Measurements from ENCODE around the gene CD80.
"Not testable (repeated sequence)": the region's sequence is repeated elsewhere in the genome, so short reads cannot be mapped to it uniquely, and the experiment has no call there.

CD80 gene

DNA sequence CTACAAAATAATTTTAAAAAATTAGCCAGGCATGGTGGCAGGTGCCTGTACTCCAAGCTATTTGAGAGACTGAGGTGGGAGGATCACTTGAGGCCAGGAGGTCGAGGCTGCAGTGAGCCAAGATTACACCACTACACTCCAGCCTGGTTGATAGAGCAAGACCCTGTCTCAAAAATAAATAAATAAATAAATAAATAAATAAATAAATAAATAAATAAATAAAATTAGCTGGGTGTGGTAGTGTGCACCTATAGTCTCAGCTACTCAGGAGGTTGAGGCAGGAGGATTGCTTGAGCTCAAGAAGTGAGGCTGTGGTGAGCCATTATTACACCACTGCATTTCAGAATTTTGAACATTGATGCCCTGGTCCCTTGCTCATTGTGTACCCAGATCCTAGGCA, 35.5 kb upstream of the CD80 start:
- H3K9ac ChIP-seq (ENCODE audit: low read length); H3K4me1 ChIP-seq (ENCODE audit: control insufficient read depth, insufficient read depth, low read length); H3K4me3 ChIP-seq (ENCODE audit: low read length); H3K36me3 ChIP-seq (ENCODE audit: control insufficient read depth, insufficient read depth, low read length); H3K27ac ChIP-seq (ENCODE audit: low read depth, low read length); H3K27me3 ChIP-seq (ENCODE audit: control insufficient read depth, insufficient read depth, low read length): not testable (repeated sequence)

DNA sequence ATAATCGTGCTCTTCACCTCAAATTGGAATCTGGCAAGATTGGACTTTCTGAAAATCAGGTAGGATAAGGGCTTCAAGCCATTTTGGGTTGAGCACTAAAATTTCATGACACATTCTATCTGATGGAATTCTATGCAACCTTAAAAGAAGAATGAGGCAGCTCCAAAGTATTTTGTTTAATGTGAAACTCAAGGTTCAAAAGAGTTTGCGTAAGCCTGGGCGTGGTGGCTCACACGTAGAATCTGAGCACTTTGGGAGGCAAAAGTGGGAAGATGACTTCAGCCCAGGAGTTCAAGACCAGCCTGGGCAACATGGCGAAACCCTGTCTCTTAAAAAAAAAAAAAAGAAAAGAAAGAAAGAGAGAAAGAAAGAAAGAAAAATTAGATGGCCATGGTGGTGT, 34.7 kb upstream of the CD80 start:
- Histone ChIP-seq H3K27ac (ENCODE audit: low read depth, low read length) (no peak overlapping the region), H3K9ac (ENCODE audit: low read length) (no peak overlapping the region), H3K4me1 (ENCODE audit: control insufficient read depth, insufficient read depth, low read length) (no peaks in the 10 kb centered on the region), H3K4me3 (ENCODE audit: low read length) (no peak overlapping the region), H3K27me3 (ENCODE audit: control insufficient read depth, insufficient read depth, low read length) (no peaks in the 10 kb centered on the region), H3K36me3 (ENCODE audit: control insufficient read depth, insufficient read depth, low read length) (no peaks in the 10 kb centered on the region)

DNA sequence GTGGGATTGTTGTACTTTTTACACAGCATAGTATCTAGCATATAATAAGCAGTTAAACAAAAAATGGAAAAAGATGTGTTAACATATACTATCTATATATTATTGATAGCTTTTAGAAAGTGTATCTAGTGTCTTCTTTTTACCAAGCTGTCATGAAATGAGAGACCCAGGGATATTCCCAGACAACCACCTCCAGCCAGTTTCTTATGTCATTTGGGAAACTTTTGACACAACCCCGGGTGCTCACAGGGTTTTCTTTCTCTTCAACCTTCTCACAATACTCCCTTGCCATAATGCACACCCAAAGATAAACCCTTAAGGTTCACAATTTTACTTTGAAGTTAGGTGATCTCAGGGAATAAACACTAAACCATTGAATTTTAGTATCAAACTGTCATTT, 33.4 kb upstream of the CD80 start:
- no peaks in the 10 kb centered on the region for H3K36me3 ChIP-seq (ENCODE audit: control insufficient read depth, insufficient read depth, low read length)
- no peaks in the 10 kb centered on the region for H3K27me3 ChIP-seq (ENCODE audit: control insufficient read depth, insufficient read depth, low read length)
- no peak overlapping the region for H3K9ac ChIP-seq (ENCODE audit: low read length)
- H3K4me3 ChIP-seq (ENCODE audit: low read length): no peak overlapping the region
- no peak overlapping the region for H3K27ac ChIP-seq (ENCODE audit: low read depth, low read length)
- H3K4me1 ChIP-seq (ENCODE audit: control insufficient read depth, insufficient read depth, low read length): no peaks in the 10 kb centered on the region

DNA sequence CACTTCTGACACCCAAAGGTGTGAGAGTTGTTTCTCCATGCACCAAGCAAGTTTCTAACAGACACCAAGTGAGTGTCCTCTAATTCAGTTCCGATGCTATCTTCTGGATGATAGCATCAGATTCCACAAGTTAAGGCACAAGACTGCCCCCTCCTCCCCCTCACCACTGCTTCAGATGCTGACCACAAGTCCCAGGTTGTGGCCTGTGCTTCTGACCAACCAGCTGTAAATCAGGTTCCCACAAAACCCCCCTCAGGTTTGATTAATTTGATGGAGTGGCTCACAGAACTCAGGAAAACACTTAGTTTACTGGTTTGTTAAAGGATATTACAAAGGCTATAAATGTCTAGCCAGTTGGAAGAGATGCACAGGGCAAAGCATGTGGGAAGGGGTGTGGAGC, 31.3 kb upstream of the CD80 start:
- no peak overlapping the region for H3K27ac ChIP-seq (ENCODE audit: low read depth, low read length)
- no peak overlapping the region for H3K9ac ChIP-seq (ENCODE audit: low read length)
- no peaks in the 10 kb centered on the region for H3K36me3 ChIP-seq (ENCODE audit: control insufficient read depth, insufficient read depth, low read length)
- H3K4me3 ChIP-seq (ENCODE audit: low read length): no peak overlapping the region
- H3K4me1 ChIP-seq (ENCODE audit: control insufficient read depth, insufficient read depth, low read length): no peaks in the 10 kb centered on the region
- no peaks in the 10 kb centered on the region for H3K27me3 ChIP-seq (ENCODE audit: control insufficient read depth, insufficient read depth, low read length)

DNA sequence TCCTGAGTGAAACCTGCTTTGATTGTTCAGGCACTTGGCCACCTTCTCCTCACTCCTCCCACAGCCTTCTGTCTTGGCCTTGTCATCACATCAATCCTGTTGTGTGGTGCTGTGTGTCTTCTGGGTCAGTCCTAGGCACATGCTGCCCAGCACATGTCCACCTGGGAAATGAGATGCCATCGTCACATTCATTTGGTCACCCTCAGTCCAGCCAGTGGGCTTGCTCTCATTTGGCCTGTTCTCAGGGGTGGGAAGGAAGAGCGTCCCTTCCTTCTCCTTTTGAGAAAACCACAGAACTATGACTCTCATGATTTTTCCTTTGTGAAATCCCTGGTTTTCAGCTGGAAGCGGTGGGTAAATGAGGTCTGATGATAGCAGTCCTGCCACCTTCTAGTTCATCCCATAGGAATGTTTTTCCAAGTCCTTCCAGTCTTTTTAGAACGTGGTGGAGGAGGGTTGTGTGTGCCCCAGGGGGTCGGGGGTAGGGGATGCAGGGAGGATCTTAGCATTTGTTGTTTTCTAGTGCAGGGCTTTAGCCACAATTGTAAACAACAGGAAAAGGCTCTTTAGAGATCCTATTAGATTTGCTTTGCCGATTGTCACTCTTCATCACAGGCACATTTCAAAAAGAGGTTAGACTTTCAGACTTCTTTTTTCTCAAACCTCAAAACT, 29.8 kb upstream of the CD80 start:
- H3K27ac ChIP-seq (ENCODE audit: low read depth, low read length): no peak overlapping the region
- H3K4me3 ChIP-seq (ENCODE audit: low read length): no peak overlapping the region
- H3K4me1 ChIP-seq (ENCODE audit: control insufficient read depth, insufficient read depth, low read length): no peaks in the 10 kb centered on the region
- H3K9ac ChIP-seq (ENCODE audit: low read length): no peak overlapping the region
- no peaks in the 10 kb centered on the region for H3K36me3 ChIP-seq (ENCODE audit: control insufficient read depth, insufficient read depth, low read length)
- H3K27me3 ChIP-seq (ENCODE audit: control insufficient read depth, insufficient read depth, low read length): no peaks in the 10 kb centered on the region

DNA sequence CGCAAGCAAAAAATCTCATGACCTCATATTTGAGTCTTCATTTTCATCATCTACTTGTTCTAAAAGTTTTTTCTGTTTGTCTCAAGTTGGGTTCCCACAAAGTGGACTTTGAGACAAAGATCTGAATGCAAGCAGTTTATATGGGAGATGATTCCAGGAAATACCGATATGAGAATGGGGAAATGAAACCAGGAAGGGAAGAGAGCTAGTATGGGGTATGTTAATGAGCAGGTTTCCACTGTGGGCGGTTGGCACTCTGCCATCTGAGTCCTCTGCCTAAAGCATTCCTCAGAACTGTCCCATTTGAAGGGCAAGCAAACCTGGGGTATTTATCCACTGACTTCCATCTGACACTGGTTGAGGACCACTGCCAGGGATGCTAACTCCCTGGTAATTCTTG, 28.7 kb upstream of the CD80 start:
- H3K27ac ChIP-seq (ENCODE audit: low read depth, low read length): no peak overlapping the region
- no peaks in the 10 kb centered on the region for H3K36me3 ChIP-seq (ENCODE audit: control insufficient read depth, insufficient read depth, low read length)
- H3K4me3 ChIP-seq (ENCODE audit: low read length): no peak overlapping the region
- H3K4me1 ChIP-seq (ENCODE audit: control insufficient read depth, insufficient read depth, low read length): no peaks in the 10 kb centered on the region
- H3K27me3 ChIP-seq (ENCODE audit: control insufficient read depth, insufficient read depth, low read length): no peaks in the 10 kb centered on the region
- no peak overlapping the region for H3K9ac ChIP-seq (ENCODE audit: low read length)

DNA sequence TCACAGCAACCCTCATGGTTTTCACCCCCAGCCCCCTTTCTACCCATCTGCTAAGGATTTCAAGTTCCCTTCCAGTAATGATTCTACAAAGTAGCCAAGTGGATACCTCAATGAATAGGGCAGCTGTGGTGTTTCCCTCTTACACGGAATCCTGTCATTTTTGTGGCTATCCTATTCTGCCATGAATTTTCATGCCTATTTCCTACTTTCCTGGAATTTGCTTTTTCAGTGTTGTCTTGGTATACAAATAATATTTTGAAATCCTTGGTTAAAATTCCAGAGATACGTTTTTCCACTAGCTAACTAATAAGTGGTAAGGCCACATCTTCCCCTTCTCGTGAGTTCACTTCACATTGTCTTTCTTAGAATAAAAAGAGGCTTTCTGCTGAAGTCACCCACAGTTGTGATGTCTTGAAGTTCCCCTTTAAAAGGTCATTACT, 27.3 kb upstream of the CD80 start:
- H3K36me3 ChIP-seq (ENCODE audit: control insufficient read depth, insufficient read depth, low read length): no peaks in the 10 kb centered on the region
- no peaks in the 10 kb centered on the region for H3K27me3 ChIP-seq (ENCODE audit: control insufficient read depth, insufficient read depth, low read length)
- H3K4me3 ChIP-seq (ENCODE audit: low read length): no peak overlapping the region
- no peaks in the 10 kb centered on the region for H3K4me1 ChIP-seq (ENCODE audit: control insufficient read depth, insufficient read depth, low read length)
- no peak overlapping the region for H3K27ac ChIP-seq (ENCODE audit: low read depth, low read length)
- H3K9ac ChIP-seq (ENCODE audit: low read length): no peak overlapping the region

DNA sequence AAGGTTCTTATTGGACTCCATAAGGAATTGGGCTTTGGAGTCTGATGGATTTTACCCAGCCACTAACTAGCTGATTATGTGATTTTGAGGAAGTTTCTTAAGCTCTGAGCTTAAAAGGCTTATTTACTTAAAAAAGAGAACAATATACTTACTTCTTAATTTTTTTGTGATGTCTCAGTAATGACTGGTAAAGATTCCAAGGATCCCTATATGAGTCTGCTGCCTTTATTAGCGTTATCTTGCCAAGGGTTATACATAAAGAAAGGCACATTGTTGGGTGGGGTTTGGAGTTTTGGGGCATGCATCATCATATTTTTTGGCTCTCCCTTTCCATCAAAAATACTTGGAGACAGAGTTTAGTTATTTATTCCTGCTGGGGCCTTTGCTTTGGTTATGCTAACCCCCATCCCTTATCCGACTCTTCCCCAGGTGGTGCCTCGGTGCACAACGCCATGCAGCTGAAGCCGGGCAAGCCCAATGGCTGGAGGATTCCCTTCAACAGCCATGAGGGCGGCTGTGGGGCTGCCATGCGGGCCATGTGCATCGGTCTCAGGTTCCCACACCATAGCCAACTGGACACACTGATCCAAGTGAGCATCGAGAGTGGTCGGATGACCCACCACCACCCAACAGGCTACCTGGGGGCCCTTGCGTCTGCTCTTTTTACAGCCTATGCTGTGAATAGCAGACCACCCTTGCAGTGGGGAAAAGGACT, 26.6 kb upstream of the CD80 start:
- Histone ChIP-seq H3K4me3 (ENCODE audit: low read length) (no peak overlapping the region), H3K27me3 (ENCODE audit: control insufficient read depth, insufficient read depth, low read length) (no peaks in the 10 kb centered on the region), H3K27ac (ENCODE audit: low read depth, low read length) (no peak overlapping the region), H3K4me1 (ENCODE audit: control insufficient read depth, insufficient read depth, low read length) (no peaks in the 10 kb centered on the region), H3K9ac (ENCODE audit: low read length) (no peak overlapping the region), H3K36me3 (ENCODE audit: control insufficient read depth, insufficient read depth, low read length) (no peaks in the 10 kb centered on the region)

DNA sequence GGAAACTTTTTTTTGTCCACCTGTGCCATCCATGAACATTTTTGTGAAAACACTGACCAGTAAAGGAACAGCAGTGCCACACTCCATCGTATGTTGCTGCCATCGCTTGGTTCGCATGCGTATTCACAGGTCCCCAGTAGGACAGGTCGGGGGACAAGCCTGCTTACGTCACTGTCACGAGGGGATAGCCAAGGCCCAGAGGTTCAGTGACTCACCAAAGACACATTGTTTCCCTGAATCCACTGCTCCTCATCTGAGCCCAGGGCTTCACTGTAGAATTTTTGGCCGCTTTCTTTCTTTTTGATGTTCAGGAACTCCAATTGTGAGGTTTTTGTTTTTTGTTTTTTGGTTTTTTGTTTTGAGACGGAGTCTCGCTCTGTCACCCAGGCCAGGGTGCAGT, 25.8 kb upstream of the CD80 start:
- Histone ChIP-seq H3K9ac (ENCODE audit: low read length) (no peak overlapping the region), H3K27me3 (ENCODE audit: control insufficient read depth, insufficient read depth, low read length) (no peaks in the 10 kb centered on the region), H3K27ac (ENCODE audit: low read depth, low read length) (no peak overlapping the region), H3K36me3 (ENCODE audit: control insufficient read depth, insufficient read depth, low read length) (no peaks in the 10 kb centered on the region), H3K4me3 (ENCODE audit: low read length) (no peak overlapping the region), H3K4me1 (ENCODE audit: control insufficient read depth, insufficient read depth, low read length) (no peaks in the 10 kb centered on the region)

DNA sequence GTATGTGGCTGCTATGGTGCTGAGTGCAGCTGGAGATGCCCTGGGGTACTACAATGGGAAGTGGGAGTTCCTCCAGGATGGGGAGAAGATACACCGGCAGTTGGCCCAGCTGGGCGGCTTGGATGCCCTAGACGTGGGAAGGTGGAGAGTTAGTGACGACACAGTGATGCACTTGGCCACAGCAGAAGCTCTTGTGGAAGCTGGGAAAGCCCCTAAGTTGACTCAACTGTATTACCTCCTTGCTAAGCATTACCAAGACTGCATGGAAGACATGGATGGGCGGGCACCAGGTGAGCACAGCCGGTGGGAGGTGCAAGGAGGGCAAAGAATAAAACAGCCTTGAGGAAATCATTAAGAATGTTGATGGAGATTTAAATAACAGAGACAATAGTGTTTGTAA, 22.8 kb upstream of the CD80 start:
- Histone ChIP-seq H3K27ac (ENCODE audit: low read depth, low read length) (no peak overlapping the region), H3K27me3 (ENCODE audit: control insufficient read depth, insufficient read depth, low read length) (no peaks in the 10 kb centered on the region), H3K36me3 (ENCODE audit: control insufficient read depth, insufficient read depth, low read length) (no peaks in the 10 kb centered on the region), H3K9ac (ENCODE audit: low read length) (no peak overlapping the region), H3K4me3 (ENCODE audit: low read length) (no peak overlapping the region), H3K4me1 (ENCODE audit: control insufficient read depth, insufficient read depth, low read length) (no peaks in the 10 kb centered on the region)

DNA sequence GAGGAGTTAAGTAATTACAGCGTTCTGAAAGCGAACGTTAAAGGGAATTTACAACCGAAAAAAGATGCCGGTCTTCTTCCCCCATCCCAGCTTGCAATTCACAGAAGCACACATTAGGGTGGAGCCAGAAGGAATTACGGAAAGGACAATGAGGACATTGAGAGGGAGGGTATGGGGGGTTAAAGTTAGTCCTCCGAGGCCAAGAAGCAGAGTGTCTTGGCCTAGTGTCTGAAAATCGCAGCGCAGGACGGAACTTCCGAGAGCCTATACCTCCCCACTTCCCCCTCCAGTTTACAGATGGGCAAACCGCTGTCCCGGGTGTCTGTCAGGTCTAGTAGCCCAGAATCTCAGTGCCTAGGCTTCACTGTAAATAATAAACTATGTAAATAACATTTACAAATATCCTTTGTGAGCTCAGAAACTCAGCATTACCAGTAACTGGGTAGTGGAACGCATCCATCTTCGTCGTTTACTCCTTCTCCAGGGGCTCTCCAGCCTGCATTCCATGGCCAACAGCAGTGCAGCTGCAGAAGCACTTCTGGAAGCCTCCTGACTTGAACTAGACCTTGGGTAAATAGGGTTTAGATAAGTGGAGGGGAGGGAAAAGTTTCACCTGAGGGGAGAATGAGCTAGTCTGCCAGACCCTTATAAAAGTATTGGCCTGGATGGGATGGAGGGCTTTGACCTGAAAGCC, 20.8 kb upstream of the CD80 start:
- no peaks in the 10 kb centered on the region for H3K4me1 ChIP-seq (ENCODE audit: control insufficient read depth, insufficient read depth, low read length)
- H3K27me3 ChIP-seq (ENCODE audit: control insufficient read depth, insufficient read depth, low read length): no peaks in the 10 kb centered on the region
- H3K36me3 ChIP-seq (ENCODE audit: control insufficient read depth, insufficient read depth, low read length): no peaks in the 10 kb centered on the region
- H3K4me3 ChIP-seq (ENCODE audit: low read length): peak overlapping the region; percentile 58
- peak overlapping the region; percentile 94 for H3K27ac ChIP-seq (ENCODE audit: low read depth, low read length)
- H3K9ac ChIP-seq (ENCODE audit: low read length): peak overlapping the region; percentile 0

DNA sequence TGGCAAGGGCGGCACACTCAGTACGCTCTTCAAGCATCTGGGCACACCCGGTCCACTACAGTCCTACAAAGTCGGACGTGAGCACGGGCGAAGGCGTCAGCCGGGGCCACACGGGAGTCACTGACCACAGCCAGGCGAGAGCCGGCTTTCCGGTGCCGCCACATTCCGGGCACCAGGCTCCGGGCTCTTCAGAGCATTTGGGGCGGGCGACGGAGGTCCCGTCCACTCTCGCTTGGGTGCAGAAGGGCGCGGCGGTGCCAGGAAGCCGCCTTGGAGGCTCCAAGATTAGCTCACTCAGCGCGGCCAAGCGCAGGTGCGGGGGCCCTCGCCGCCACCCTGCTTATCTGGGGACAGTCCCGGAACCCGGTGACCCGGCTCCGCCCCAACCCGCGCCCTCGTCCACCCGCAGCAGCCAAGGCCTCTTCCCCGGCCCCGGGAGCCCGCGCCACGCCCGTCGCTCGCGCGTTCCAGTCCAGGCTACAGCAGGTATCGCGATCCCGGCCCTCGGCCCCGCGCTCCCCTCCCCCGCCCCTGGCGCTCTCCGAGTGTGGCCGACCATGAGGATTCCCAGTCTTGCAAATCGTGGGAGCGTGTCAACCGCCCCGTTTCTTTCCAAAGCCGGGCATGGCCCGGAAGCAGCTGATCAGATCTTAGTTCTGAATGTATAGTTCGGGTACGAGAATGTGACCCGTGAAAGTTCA, 20.1 kb upstream of the CD80 start, which contains the start of gene ADPRH:
ADPRH (plus strand) TSS at position 127 of the 701 bp plus-strand sequence. CDS start 2,678 bp downstream, outside the sequence.
- H3K27ac ChIP-seq (ENCODE audit: low read depth, low read length): peak within 1 kb of the TSS; percentile 94
- H3K4me1 ChIP-seq (ENCODE audit: control insufficient read depth, insufficient read depth, low read length): no peaks in the 10 kb centered on the region
- H3K27me3 ChIP-seq (ENCODE audit: control insufficient read depth, insufficient read depth, low read length): no peaks in the 10 kb centered on the region
- peak within 1 kb of the TSS; percentile 58 for H3K4me3 ChIP-seq (ENCODE audit: low read length)
- H3K36me3 ChIP-seq (ENCODE audit: control insufficient read depth, insufficient read depth, low read length): no peaks in the 10 kb centered on the region
- H3K9ac ChIP-seq (ENCODE audit: low read length): peak within 1 kb of the TSS; percentile 85

All from rectal smooth muscle tissue (tissue), 1 donor.